ENCODE results near the gene NOX5.

DNA sequence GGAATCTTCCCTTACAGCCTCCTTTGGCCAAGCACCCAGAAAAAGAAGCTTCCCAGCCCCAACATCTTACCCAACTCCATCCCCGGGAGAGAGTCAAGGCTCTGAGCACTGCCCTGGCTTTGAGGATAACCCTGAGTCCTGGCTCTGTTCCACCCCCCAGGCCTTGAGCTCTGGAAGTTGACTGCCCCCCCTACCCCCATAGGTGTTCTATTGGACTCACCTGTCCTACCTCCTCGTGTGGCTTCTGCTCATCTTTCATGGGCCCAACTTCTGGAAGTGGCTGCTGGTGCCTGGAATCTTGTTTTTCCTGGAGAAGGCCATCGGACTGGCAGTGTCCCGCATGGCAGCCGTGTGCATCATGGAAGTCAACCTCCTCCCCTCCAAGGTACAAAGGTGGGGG, 22.3 kb downstream of the NOX5 start:
- TF ChIP-seq, protein P1, sequence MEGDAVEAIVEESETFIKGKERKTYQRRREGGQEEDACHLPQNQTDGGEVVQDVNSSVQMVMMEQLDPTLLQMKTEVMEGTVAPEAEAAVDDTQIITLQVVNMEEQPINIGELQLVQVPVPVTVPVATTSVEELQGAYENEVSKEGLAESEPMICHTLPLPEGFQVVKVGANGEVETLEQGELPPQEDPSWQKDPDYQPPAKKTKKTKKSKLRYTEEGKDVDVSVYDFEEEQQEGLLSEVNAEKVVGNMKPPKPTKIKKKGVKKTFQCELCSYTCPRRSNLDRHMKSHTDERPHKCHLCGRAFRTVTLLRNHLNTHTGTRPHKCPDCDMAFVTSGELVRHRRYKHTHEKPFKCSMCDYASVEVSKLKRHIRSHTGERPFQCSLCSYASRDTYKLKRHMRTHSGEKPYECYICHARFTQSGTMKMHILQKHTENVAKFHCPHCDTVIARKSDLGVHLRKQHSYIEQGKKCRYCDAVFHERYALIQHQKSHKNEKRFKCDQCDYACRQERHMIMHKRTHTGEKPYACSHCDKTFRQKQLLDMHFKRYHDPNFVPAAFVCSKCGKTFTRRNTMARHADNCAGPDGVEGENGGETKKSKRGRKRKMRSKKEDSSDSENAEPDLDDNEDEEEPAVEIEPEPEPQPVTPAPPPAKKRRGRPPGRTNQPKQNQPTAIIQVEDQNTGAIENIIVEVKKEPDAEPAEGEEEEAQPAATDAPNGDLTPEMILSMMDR (CRISPR knock-in tag; IDR thresholded peaks at IDR 0.05): no peak
- TF ChIP-seq BRCA1 (CRISPR knock-in tag; IDR thresholded peaks at IDR 0.05) (no peak), NR1H2 (CRISPR knock-in tag; IDR thresholded peaks at IDR 0.05; ENCODE audit: borderline replicate concordance, low read depth) (no peak), CREB1 (IDR thresholded peaks at IDR 0.05) (no peak), CREB1 (CRISPR knock-in tag; IDR thresholded peaks at IDR 0.05) (no peak), PCBP1 (IDR thresholded peaks at IDR 0.05; ENCODE audit: borderline replicate concordance, low read depth, low read length) (no peak), ZKSCAN5 (CRISPR knock-in tag; IDR thresholded peaks at IDR 0.05) (no peak), ZNF207 (IDR thresholded peaks at IDR 0.05; ENCODE audit: borderline replicate concordance) (no peak), ZNF3 (CRISPR knock-in tag; IDR thresholded peaks at IDR 0.05) (no peak), ZNF674 (CRISPR knock-in tag; IDR thresholded peaks at IDR 0.05; ENCODE audit: low read depth) (no peak), ELF4 (CRISPR knock-in tag; IDR thresholded peaks at IDR 0.05; ENCODE audit: borderline replicate concordance) (no peak), CBX1 (IDR thresholded peaks at IDR 0.05; ENCODE audit: low read depth) (no peak), ZNF512 (CRISPR knock-in tag; IDR thresholded peaks at IDR 0.05) (no peak)
